Uterus (tissue), 2 donors: ENCODE data around the gene NNT.
"Not testable (repeated sequence)": the region's sequence is repeated elsewhere in the genome, so short reads cannot be mapped to it uniquely, and the experiment has no call there.

Source experiments
- CTCF ChIP-seq, 4 experiments: fragments of 200-600 bp in 2 of 4; fragments of 450-650 bp in 2 of 4; sonication (generic) in 2 of 4; IDR thresholded peaks; one replicate each; pipeline ENCODE4 v1.5.1; 2016 to 2019; ENCODE audit warnings: antibody characterized with exemption in 4 of 4, mild to moderate bottlenecking in 2 of 4, moderate library complexity in 1 of 4
- POLR2A ChIP-seq, 2 donors: fragments of 450-650 bp; IDR thresholded peaks; one replicate each; pipeline ENCODE4 v1.6.1; 2016; ENCODE audit warnings: antibody characterized with exemption in 2 of 2, mild to moderate bottlenecking in 1 of 2, moderate library complexity in 1 of 2

GRCh38 chr5:43665749-43666148 lies 62.8 kb downstream of the NNT start:
- not testable (repeated sequence) for TF ChIP-seq CTCF, POLR2A (IDR thresholded peaks at IDR 0.05)
